HepG2 (cell line): ENCODE measurements around the gene PDCL3. TPM values are rescaled to one million over a fixed set of nuclear protein-coding genes. Genes with fewer than 3 reads are reported as not detected.

Experiments
- ATAC-seq: fragments of 200-7000 bp; cut with Tn5 transposase; 3 replicates; pipeline ENCODE4 v1.9.1; 2020; ENCODE audit warnings: mild to moderate bottlenecking, moderate library complexity
- BruUV-seq: library from RNA; stranded (reverse); fragments of 400-500 nt; replicated peaks from 2 replicates; lab custom pipeline; 2021; lab: Mats Ljungman, UMichigan
- CTCF ChIA-PET: fragments of 300-600 bp; formaldehyde crosslinking; extraction: SDS; loops from one replicate; lab custom pipeline; 2021; ENCODE audit warnings: low total read pairs, inconsistent platforms, low intra/inter-chr PET ratio; lab: Yijun Ruan, JAX
- POLR2A ChIA-PET: fragments of 350-600 bp; sonication (Branson Sonifier 250); formaldehyde crosslinking; loops from one replicate; lab custom pipeline; 2020; ENCODE audit warnings: antibody characterized with exemption, inconsistent platforms; lab: Yijun Ruan, JAX
- DNase-seq: peaks from one replicate; pipeline ENCODE4 v3.0.0-alpha.2; 2015; ENCODE audit warnings: low spot score
- FAIRE-seq: peaks from 3 replicates; lab custom pipeline; 2011; peaks lifted over from hg19 to GRCh38; lab: Jason Lieb, UNC
- H2AFZ ChIP-seq: one replicate; pipeline ENCODE4 v1.6.1; 2011; ENCODE audit warnings: low read length, inconsistent platforms
- H3K27ac ChIP-seq: fragments of 300-600 bp; 3 replicates; pipeline ENCODE4 v1.8.0; 2011; ENCODE audit warnings: mixed run types, mild to moderate bottlenecking, mixed read lengths, low read length, inconsistent platforms; ENCODE audit not compliant: insufficient read depth; ENCODE audit errors: extremely low read length
- H3K27me3 ChIP-seq, 2 experiments: fragments of 200-600 bp in 1 of 2; 2 replicates in 1 of 2; 3 replicates in 1 of 2; pipeline versions ENCODE4 v1.6.0 to v1.8.0; 2011; ENCODE audit warnings: low read length in 2 of 2, mild to moderate bottlenecking in 2 of 2, moderate library complexity in 2 of 2, inconsistent platforms in 1 of 2; ENCODE audit not compliant: insufficient read depth in 2 of 2, control insufficient read depth in 1 of 2
- H3K36me3 ChIP-seq, 2 experiments: fragments of 200-600 bp in 1 of 2; replicated peaks in 1 of 2; 2 replicates in 1 of 2; 3 replicates in 1 of 2; pipeline versions ENCODE4 v1.5.1 to v1.8.0; 2011; ENCODE audit warnings: low read length in 2 of 2, inconsistent platforms in 1 of 2; ENCODE audit not compliant: insufficient read depth in 2 of 2, control insufficient read depth in 1 of 2
- H3K4me1 ChIP-seq: 2 replicates; pipeline ENCODE4 v1.5.1; 2012; ENCODE audit warnings: low read length, inconsistent platforms; ENCODE audit not compliant: insufficient read depth
- H3K4me2 ChIP-seq: 2 replicates; pipeline ENCODE4 v1.6.0; 2011; ENCODE audit warnings: low read depth, low read length, inconsistent platforms
- H3K4me3 ChIP-seq, 3 experiments: fragments of 200-600 bp in 1 of 3; sonication (generic), shearing (Covaris generic) in 1 of 3; replicated peaks in 1 of 3; 2 replicates each; pipeline ENCODE4 v1.5.1; 2011 to 2016; ENCODE audit warnings: low read length in 3 of 3, inconsistent platforms in 2 of 3, low read depth in 2 of 3, mild to moderate bottlenecking in 2 of 3, control low read depth in 1 of 3, mixed read lengths in 1 of 3; ENCODE audit not compliant: insufficient read depth in 1 of 3
- H3K79me2 ChIP-seq: one replicate; pipeline ENCODE4 v1.6.1; 2011; ENCODE audit warnings: low read length, inconsistent platforms; ENCODE audit not compliant: insufficient read depth
- H3K9ac ChIP-seq: 2 replicates; pipeline ENCODE4 v1.6.0; 2011; ENCODE audit warnings: mild to moderate bottlenecking, low read depth, low read length, inconsistent platforms; ENCODE audit not compliant: insufficient read depth
- H3K9me3 ChIP-seq: 2 replicates; pipeline ENCODE4 v1.5.1; 2012; ENCODE audit warnings: mild to moderate bottlenecking, low read length
- H4K20me1 ChIP-seq: 2 replicates; pipeline ENCODE4 v1.6.0; 2011; ENCODE audit warnings: inconsistent platforms, mild to moderate bottlenecking, low read length, moderate library complexity; ENCODE audit not compliant: insufficient read depth
- SAFB2 ChIP-seq: sonication (generic); formaldehyde crosslinking; IDR thresholded peaks from 2 replicates; pipeline ENCODE4 v1.5.1; 2020; ENCODE audit warnings: missing genetic modification reagents, low read depth, mild to moderate bottlenecking, borderline replicate concordance
- SNAI1 ChIP-seq: sonication (generic); formaldehyde crosslinking; IDR thresholded peaks from 2 replicates; pipeline ENCODE4 v1.5.0; 2020; ENCODE audit warnings: mild to moderate bottlenecking, missing genetic modification reagents, borderline replicate concordance
- ZNF121 ChIP-seq: sonication (generic); formaldehyde crosslinking; IDR thresholded peaks from 2 replicates; pipeline ENCODE4 v1.5.0; 2020; ENCODE audit warnings: mild to moderate bottlenecking, missing genetic modification reagents
- ZNF256 ChIP-seq: sonication (generic); formaldehyde crosslinking; conservative IDR thresholded peaks from 2 replicates; pipeline ENCODE4 v1.4.0; 2020; ENCODE audit warnings: missing genetic modification reagents
- ZNF383 ChIP-seq: sonication (generic); formaldehyde crosslinking; IDR thresholded peaks from 2 replicates; pipeline ENCODE4 v1.4.0; 2020; ENCODE audit warnings: missing genetic modification reagents, mild to moderate bottlenecking, borderline replicate concordance
- ZNF460 ChIP-seq: sonication (generic); formaldehyde crosslinking; IDR thresholded peaks from 2 replicates; pipeline ENCODE4 v1.5.1; 2020; ENCODE audit warnings: missing genetic modification reagents, mild to moderate bottlenecking, borderline replicate concordance
- ZNF703 ChIP-seq: sonication (generic); formaldehyde crosslinking; IDR thresholded peaks from 2 replicates; pipeline ENCODE4 v1.5.1; 2020; ENCODE audit warnings: missing genetic modification reagents, mild to moderate bottlenecking, moderate library complexity, borderline replicate concordance
- ZNF75D ChIP-seq: sonication (generic); formaldehyde crosslinking; IDR thresholded peaks from 2 replicates; pipeline ENCODE4 v1.8.1; 2023; ENCODE audit warnings: missing genetic modification reagents, mild to moderate bottlenecking, borderline replicate concordance
- ZNF772 ChIP-seq: sonication (generic); formaldehyde crosslinking; IDR thresholded peaks from 2 replicates; pipeline ENCODE4 v1.5.0; 2020; ENCODE audit warnings: mild to moderate bottlenecking, missing genetic modification reagents
- ZNF775 ChIP-seq: sonication (generic); formaldehyde crosslinking; IDR thresholded peaks from 2 replicates; pipeline ENCODE4 v1.4.0; 2020; ENCODE audit warnings: missing genetic modification reagents, mild to moderate bottlenecking, moderate library complexity, borderline replicate concordance
- ZNF816 ChIP-seq: sonication (generic); formaldehyde crosslinking; IDR thresholded peaks from 2 replicates; pipeline ENCODE4 v1.8.0; 2022; ENCODE audit warnings: missing genetic modification reagents, mild to moderate bottlenecking, borderline replicate concordance
- ZZZ3 ChIP-seq: sonication (generic); formaldehyde crosslinking; IDR thresholded peaks from 2 replicates; pipeline ENCODE4 v1.4.0; 2020; ENCODE audit warnings: missing genetic modification reagents, mild to moderate bottlenecking, borderline replicate concordance
- WGBS: methylation state at CpG from one replicate; pipeline ENCODE4 v1.1.6; 2017; ENCODE audit warnings: low lambda C conversion rate; 5-methylcytosine and 5-hydroxymethylcytosine counted together
- in situ Hi-C: cut with HindIII; loops from 2 replicates; pipeline ENCODE4 v1.10.0; 2017; ENCODE audit warnings: low pct_unique_long_range_greater_than_20kb; ENCODE audit not compliant: extremely low pct_ligation_motif_present
- intact Hi-C: fragments of 100-400 bp; cut with micrococcal nuclease; formaldehyde crosslinking; loops from one replicate; pipeline ENCODE4 v1.10.0; 2022; ENCODE audit not compliant: unreplicated experiment
- polyA plus RNA-seq, 8 experiments: library from polyadenylated mRNA; depleted of rRNA in 3 of 8; stranded (reverse) in 7 of 8; unstranded in 1 of 8; fragments of >200 nt; fragmentation: Illumina TruSeq in 4 of 8; extraction: Trizol in 4 of 8; gene quantifications; 2 replicates each; pipeline versions ENCODE4 v1.2.1 to v1.2.3, GENCODE V29; 2011 to 2016; ENCODE audit warnings: low read depth in 4 of 8, missing spikeins in 1 of 8, mixed read lengths in 1 of 8; ENCODE audit not compliant: insufficient read depth in 1 of 8
- total RNA-seq, 5 experiments: library from RNA; depleted of rRNA; stranded (reverse); fragments of >200 nt; fragmentation: Illumina TruSeq; extraction: Trizol; gene quantifications; 2 replicates each; pipeline ENCODE4 v1.2.3, GENCODE V29; 2016; ENCODE audit warnings: low read depth in 1 of 5
- TF ChIP-seq, protein P1 (sequence below): sonication (generic); formaldehyde crosslinking; IDR thresholded peaks from 2 replicates; pipeline ENCODE4 v1.5.1; 2020; ENCODE audit warnings: missing genetic modification reagents, mild to moderate bottlenecking, borderline replicate concordance
- TF ChIP-seq, protein P2 (sequence below): sonication (generic); formaldehyde crosslinking; IDR thresholded peaks from 2 replicates; pipeline ENCODE4 v1.4.0; 2020; ENCODE audit warnings: mild to moderate bottlenecking, missing genetic modification reagents
- TF ChIP-seq, protein P3 (sequence below): sonication (generic); formaldehyde crosslinking; IDR thresholded peaks from 2 replicates; pipeline ENCODE4 v1.4.0; 2020; ENCODE audit warnings: mild to moderate bottlenecking, missing genetic modification reagents, borderline replicate concordance

PDCL3 gene
- total and polyA plus RNA-seq, 2 of the 13 experiments (the other 11 are each of a cell fraction or from before 2014, with no cell fraction given): 14.4 to 24.4 TPM

DNA sequence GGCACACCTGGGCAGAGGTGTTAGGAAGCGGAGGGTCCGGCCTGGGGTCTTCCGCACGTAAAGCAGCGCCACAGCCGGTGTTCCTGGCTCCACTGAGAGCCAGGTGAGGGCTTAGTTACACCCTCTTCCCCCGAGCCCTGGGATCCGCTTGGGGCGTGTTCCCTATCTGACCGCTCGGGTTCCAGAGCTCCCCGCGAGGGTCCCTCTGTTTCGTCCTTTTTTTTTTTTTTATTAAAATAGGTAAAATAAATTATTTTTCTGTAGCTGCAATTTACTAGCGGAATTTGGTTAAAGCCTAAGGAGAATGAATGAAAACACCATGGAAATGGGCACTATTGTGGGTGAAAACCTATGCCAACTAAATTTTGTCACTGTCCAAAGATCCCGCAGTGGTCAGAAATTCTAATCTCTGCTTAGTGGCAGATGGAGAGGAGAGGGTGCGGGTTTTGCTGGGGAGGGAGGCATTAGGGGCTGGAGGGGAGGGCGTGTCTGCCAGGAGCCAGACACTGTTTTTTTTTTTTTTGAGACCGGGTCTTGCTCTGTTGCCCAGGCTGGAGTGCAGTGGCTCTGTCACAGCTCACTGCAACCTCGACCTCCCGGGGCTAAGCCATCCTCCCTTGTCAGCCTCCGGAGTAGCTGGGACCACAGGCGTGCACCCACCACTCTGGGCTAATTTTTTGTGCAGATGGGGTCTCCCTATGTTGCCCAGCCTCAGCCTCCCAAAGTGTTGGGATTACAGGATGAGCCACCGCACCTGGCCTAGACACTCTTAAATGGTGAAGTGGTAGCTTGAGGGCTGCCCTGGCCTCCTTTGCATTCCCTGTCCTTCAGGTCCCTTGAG lies 834 bp downstream of the PDCL3 start:
- Histone ChIP-seq H3K4me3 (peak overlapping the region; percentile 63 to 100 (median 99)), H3K79me2 (peaks cover 14% of the 10 kb centered on the region), H3K9me3 (no peaks in the 10 kb centered on the region), H2AFZ (peak overlapping the region; percentile 97), H3K27me3 (no peaks in the 10 kb centered on the region; a peak in 1 of 5 replicates), H3K9ac (peak overlapping the region; percentile 98), H3K4me1 (peaks cover 47% of the 10 kb centered on the region), H3K27ac (peak overlapping the region; percentile 87), H3K4me2 (peak overlapping the region; percentile 98), H4K20me1 (no peaks in the 10 kb centered on the region), H3K36me3 (peaks cover 2 to 14% of the 10 kb centered on the region in 2 experiments; a peak in 4 of 5 replicates)
- CTCF ChIA-PET: no interaction called here
- 18% methylated on average over 24 of the region's 24 CpGs for WGBS
- DNase-seq: no peak
- no TSS peak for BruUV-seq
- intact Hi-C loops: loop anchor here (5.0 kb wide), 1 partner anchor 146 kb away; the partner anchor contains the start of gene CHST10
- POLR2A ChIA-PET: interaction anchor here (0.7 to 2.0 kb wide), 14 partner anchors 7 to 1423 kb away, joined by 3 to 26 read pairs (median 4); partner anchors contain the start of genes CHST10, EIF5B and RPL31
- in situ Hi-C loops: no loop called here
- no peak for FAIRE-seq
- peak; percentile 51 for ATAC-seq
- TF ChIP-seq ZNF775 (0 out of 2 replicates have a peak, but pooled peaks have one; percentile 4), SAFB2 (CRISPR knock-in tag) (no peak), ZNF460 (CRISPR knock-in tag) (no peak), ZNF772 (CRISPR knock-in tag) (0 out of 2 replicates have a peak, but pooled peaks have one; percentile 20), ZNF703 (CRISPR knock-in tag) (no peak), ZNF256 (CRISPR knock-in tag) (peak; percentile 9; the same call in 1 of the 2 replicates), ZNF75D (CRISPR knock-in tag) (no peak), ZNF383 (0 out of 2 replicates have a peak, but pooled peaks have one; percentile 65), ZNF121 (CRISPR knock-in tag) (peak; percentile 91), SNAI1 (peak; percentile 61; the same call in 1 of the 2 replicates), ZNF816 (CRISPR knock-in tag) (0 out of 2 replicates have a peak, but pooled peaks have one; percentile 11), ZZZ3 (CRISPR knock-in tag) (0 out of 2 replicates have a peak, but pooled peaks have one; percentile 4)
- TF ChIP-seq, protein P1, sequence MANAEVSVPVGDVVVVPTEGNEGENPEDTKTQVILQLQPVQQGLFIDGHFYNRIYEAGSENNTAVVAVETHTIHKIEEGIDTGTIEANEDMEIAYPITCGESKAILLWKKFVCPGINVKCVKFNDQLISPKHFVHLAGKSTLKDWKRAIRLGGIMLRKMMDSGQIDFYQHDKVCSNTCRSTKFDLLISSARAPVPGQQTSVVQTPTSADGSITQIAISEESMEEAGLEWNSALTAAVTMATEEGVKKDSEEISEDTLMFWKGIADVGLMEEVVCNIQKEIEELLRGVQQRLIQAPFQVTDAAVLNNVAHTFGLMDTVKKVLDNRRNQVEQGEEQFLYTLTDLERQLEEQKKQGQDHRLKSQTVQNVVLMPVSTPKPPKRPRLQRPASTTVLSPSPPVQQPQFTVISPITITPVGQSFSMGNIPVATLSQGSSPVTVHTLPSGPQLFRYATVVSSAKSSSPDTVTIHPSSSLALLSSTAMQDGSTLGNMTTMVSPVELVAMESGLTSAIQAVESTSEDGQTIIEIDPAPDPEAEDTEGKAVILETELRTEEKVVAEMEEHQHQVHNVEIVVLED (CRISPR knock-in tag): no peak
- TF ChIP-seq, protein P2, sequence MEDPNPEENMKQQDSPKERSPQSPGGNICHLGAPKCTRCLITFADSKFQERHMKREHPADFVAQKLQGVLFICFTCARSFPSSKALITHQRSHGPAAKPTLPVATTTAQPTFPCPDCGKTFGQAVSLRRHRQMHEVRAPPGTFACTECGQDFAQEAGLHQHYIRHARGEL (CRISPR knock-in tag): 0 out of 2 replicates have a peak, but pooled peaks have one; percentile 85
- TF ChIP-seq, protein P3, sequence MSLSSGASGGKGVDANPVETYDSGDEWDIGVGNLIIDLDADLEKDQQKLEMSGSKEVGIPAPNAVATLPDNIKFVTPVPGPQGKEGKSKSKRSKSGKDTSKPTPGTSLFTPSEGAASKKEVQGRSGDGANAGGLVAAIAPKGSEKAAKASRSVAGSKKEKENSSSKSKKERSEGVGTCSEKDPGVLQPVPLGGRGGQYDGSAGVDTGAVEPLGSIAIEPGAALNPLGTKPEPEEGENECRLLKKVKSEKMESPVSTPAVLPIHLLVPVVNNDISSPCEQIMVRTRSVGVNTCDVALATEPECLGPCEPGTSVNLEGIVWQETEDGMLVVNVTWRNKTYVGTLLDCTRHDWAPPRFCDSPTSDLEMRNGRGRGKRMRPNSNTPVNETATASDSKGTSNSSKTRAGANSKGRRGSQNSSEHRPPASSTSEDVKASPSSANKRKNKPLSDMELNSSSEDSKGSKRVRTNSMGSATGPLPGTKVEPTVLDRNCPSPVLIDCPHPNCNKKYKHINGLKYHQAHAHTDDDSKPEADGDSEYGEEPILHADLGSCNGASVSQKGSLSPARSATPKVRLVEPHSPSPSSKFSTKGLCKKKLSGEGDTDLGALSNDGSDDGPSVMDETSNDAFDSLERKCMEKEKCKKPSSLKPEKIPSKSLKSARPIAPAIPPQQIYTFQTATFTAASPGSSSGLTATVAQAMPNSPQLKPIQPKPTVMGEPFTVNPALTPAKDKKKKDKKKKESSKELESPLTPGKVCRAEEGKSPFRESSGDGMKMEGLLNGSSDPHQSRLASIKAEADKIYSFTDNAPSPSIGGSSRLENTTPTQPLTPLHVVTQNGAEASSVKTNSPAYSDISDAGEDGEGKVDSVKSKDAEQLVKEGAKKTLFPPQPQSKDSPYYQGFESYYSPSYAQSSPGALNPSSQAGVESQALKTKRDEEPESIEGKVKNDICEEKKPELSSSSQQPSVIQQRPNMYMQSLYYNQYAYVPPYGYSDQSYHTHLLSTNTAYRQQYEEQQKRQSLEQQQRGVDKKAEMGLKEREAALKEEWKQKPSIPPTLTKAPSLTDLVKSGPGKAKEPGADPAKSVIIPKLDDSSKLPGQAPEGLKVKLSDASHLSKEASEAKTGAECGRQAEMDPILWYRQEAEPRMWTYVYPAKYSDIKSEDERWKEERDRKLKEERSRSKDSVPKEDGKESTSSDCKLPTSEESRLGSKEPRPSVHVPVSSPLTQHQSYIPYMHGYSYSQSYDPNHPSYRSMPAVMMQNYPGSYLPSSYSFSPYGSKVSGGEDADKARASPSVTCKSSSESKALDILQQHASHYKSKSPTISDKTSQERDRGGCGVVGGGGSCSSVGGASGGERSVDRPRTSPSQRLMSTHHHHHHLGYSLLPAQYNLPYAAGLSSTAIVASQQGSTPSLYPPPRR (CRISPR knock-in tag): no peak
